Measurements from ENCODE around the gene CARNS1.

Gene CARNS1

GRCh38 chr11:67468759-67469507, 53.5 kb downstream of the CARNS1 start, which contains the start of gene TMEM134:
TSS of gene TMEM134 (minus strand) at chr11:67469251. CDS start at chr11:67469192, 59 bp downstream.
- peak; percentile 50 for DNase-seq

- DNase-seq: no peak
Measured at GRCh38 chr11:67469508-67469811, 54.0 kb downstream of the CARNS1 start.

- DNase-seq: no peak
Measured at GRCh38 chr11:67470337-67471002, 55.0 kb downstream of the CARNS1 start.

DNA sequence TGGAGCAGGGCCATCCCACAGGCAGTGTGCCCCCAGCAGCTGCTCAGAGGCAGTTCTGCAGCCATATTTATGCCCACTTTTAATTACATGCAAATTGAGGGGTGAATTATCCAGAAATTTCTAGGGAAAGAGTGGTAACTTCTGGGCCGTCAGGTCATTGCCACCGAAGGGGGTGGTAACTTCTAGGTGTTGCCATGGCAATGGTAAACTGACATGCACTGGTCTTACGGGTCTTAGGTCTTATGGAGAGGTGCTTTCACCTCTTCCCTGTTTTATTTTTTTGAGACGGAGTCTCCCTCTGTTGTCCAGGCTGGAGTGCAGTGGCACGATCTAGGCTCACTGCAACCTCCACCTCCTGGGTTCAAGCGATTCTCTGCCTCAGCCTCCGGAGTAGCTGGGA, 57.4 kb downstream of the CARNS1 start:
- DNase-seq: no peak

Measured in NCI-H2081 treated with DMSO at 0.1 percent for 48 hours (cell line).